HG03575 (cell line): ENCODE measurements around the gene ANKRD40CL.

Experiments used
- ATAC-seq: cut with Tn5 transposase; IDR thresholded peaks from one replicate; pipeline ENCODE4 v1.9.1; 2021; ENCODE audit not compliant: unreplicated experiment, insufficient number of reproducible peaks, low FRiP score; ENCODE audit errors: extremely low read depth

Gene ANKRD40CL

GRCh38 chr17:50766222-50767023 lies 895 bp downstream of the ANKRD40CL start:
- no peak for ATAC-seq

- ATAC-seq = no peak
Measured at GRCh38 chr17:50765454-50766221, 1.7 kb downstream of the ANKRD40CL start.

- no peak for ATAC-seq
Measured at GRCh38 chr17:50764734-50765149, 2.6 kb downstream of the ANKRD40CL start.

DNA sequence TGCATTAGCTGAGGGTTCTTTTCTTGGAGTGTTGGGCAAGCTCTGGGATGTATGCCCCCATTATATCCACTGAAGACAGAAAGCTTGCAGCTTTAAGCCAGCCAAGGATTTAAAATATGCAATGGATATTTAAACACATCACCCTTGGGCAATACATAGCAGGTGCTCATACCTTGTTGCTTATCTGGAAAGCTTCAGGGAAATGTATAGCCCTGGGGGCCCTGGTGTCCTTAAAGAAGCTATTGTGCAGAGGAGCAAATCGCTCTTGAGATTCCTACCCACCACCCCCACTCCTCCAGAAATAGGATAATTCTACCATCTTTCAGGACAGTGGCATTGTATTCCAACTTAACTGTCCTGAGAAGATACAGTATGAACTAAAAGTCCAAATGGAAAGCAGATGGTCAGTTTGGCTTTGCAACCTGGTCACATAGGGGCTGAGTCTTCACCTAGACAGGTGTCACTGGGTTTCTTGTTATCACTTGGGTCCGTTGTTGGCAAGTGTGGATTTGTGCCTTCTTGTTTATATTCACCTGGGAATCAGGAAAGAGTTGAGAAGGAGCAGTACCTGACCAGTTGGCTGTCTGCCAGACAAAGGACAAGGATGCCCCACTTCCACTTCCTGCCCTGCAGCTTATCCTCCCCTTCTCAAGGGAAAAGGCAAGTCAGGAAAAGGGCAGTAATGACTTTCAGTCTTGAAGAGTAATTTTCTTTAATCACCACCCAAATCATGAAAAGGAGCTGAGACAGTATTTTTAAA lies 3.4 kb downstream of the ANKRD40CL start:
- ATAC-seq = no peak

DNA sequence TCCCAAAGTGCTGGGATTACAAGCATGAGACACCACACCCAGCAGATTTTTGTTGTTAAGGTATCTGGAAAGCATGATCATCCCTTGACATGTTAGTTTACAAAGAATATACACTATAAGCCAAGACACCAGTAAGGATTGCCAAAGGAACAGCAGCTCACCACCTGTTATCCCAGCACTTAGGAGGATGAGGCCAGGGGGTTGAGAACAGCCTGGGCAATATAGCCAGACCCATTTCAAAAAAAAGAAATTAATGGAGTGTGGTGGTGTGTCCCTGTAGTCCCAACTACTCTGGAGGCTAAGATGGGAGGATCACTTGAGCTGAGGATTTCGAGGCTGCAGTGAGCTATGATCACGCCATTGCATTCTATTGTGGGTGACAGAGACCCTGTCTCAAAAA lies 5.1 kb downstream of the ANKRD40CL start:
- ATAC-seq = no peak

DNA sequence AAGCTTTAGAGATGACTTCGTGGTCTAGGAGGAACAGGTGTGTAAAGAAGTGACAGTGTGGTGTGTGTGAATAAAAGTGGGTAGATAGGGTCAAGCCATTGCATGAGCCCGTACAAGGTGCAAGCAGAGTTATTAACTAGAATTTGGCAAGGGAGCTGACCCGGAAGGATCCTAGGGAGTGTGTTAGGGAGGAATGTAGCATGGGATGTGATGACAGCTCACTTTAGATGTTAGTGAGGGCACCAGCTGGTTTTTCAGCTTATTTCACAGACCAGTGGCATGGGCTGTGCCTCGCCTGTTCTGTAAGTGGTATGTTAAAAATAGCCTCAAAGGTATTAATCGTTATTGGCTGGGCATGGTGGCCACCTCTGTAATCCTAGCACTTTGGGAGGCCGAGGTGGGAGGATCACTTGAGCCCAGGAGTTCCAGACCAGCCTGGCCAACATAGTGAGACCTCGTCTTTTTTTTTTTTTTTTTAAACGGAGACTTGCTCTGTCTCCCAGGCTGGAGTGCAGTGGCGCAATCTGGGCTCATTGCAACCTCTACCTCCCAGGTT lies 8.3 kb downstream of the ANKRD40CL start:
- ATAC-seq = no peak

DNA sequence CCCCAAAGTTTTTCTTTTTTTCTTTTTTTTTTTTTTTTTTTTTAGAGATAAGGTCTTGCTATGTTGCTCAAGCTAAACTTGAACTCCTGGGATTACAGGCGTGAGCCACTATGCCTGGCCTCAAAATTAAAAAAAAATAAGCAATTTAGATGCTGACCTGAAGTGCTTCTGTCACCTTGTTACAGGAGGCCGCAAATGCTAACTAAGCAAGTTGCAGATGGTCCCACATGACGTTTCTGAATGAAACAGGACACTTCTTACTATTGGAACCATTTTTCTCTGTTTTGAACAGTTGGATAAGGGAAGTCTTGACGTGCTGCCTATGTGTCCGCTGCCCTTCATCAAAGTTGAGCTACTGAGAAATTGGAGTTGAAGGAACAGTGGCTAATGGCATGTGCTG lies 8.8 kb downstream of the ANKRD40CL start:
- ATAC-seq = no peak

DNA sequence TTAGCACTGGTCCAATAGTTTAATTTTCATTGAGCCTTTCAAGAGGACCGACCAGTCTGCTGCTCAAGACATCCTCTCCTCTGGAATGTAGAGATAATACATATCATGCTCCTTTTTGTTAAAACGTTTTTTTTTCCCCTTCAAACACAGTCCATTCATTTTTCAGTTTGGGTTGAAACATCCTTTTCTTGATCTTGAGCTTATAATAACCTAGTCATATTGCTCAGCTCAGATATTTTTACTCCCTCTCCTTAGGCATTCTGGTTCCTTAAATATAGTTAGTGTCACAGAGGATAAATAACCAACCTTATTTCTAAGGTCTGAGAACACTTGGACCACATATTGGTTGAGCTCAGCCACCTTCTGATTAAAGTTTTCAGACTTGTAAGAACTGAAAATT lies 12.8 kb downstream of the ANKRD40CL start:
- no peak for ATAC-seq

DNA sequence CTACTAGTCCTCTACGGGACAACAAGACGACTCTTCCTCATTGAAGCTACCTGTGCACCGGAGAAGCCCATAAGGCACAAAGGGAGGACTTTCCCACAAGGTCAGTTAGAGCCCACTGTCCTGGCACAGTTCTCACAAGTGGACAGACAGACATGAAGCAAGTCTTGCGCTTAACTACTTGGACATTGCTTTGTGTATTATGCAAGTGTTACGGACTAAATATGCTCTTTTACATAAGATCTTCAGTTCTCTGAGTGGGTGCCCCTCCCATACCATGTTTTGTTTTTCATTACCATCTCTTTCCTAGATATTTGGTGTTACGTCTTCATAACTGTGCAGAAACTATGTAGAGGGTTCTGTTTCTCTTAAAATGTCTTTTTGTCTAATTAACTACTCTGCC lies 18.1 kb downstream of the ANKRD40CL start:
- ATAC-seq = no peak

DNA sequence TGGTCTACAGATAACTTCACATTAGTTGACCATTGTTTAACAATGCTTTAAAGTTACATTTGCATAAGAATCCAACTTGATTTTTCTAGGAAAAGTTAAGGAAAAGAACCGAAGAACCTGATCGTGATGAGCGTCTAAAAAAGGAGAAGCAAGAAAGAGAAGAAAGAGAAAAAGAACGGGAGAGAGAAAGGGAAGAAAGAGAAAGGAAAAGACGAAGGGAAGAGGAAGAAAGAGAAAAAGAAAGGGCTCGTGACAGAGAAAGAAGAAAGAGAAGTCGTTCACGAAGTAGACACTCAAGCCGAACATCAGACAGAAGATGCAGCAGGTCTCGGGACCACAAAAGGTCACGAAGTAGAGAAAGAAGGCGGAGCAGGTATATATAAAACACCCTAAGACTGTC lies 21.7 kb downstream of the ANKRD40CL start:
- ATAC-seq = no peak

GRCh38 chr17:50739098-50739497 lies 28.2 kb downstream of the ANKRD40CL start:
- no peak for ATAC-seq

DNA sequence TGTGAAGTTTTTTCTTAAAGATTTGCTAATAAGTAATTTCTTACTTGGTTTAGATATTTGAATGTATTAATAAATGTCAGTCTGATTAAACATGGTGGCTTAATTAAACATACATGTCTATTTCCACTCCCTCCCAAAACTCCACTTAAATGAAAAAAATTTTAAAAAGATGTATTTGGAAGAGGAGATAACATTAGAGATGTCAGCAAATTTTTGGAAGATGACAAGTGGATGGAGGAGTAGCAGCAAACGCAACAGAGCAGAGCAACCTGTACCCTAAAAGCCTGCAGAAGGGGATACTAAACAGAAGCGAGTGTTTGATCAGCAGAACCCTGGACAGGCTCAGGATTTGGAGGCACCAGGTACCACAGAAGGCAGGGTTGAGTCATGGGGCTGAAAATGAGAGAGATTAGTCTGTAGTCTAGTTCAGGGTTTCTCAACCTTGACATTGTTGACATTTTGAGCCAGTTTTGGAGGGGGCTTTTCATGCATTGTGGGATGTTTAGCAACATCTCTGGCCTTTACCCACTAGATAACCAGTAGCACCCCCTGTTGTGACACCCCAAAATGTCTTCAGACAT lies 30.1 kb downstream of the ANKRD40CL start:
- no peak for ATAC-seq

- no peak for ATAC-seq
Measured at GRCh38 chr17:50735287-50735686, 32.0 kb downstream of the ANKRD40CL start.

DNA sequence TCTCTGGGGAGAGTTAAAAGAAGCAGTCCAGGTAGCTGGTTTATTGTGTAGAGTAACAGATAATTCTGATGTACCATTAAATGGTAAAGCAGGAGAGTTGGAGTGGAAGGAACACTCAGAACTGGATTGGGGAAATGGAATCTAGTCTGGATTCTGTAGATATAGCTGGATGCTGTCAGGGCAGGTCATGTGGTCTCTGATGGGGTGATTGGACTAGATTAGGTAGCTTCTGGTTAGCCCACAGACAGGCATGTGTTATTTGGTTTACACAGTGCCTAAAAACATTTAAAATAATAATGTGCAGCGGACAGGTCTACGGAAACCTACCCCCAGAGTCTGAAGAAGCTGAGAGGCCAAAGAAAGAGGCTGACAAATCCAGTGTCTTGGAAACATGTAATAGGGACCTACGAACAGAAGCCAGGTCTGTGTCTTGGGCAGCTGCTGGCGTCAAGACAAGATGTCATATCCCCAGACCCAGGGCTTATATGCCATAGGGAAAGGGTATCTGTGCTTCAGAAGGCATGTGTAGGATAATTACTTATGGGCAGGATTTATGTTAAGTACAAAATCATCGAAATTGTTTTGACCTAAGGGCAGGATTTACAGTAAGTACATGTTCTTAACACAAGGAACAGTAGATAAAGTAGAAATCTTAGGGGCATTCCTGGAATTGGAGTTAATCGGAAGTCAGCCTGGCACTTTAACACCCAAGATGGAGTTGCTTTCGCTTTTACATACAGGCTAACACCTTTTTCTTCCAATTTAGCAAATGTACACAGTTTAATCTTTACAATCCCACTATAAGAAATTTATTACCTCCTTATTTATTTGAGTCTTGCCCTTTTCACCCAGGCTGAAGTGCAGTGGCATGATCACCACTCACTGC lies 35.5 kb downstream of the ANKRD40CL start:
- no peak for ATAC-seq

DNA sequence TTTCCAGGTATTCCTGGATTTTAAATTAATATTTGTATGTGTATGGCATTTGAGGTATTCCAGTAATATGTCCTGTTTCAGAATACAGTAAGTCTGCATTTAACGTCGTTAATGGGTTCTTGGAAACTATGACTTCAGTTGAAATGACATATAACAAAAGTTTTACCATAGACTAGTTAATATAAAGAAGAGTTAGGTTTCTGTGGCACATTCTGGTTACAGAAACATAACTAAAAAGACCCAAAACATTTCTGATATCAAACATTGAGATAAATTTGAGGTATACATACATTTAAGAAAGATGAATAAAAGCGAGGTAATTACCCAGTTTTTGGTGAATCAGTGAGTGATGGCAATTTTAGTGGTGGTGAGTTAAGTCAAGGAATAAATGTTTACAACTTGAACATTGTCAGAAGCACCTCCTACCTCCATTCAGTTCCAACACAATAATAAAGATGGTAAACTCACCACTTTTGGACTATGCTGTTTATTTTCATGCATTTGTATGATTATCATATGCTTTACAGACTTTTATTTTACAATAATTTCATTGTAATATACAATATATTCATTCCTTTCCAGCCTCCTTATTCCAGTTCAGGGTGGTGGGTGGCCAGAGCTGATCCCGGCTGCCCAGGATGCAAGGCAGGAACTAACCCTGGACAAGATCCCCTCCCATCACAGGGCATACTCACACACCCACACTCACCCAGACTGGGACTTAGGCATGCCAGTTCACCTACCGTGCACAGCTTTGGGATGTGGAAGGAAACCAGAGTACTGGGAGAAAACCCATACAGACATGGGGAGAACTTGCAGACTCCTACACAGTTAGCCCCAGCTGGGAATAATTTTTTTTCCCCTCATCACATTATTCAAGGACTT lies 38.2 kb downstream of the ANKRD40CL start:
- no peak for ATAC-seq

DNA sequence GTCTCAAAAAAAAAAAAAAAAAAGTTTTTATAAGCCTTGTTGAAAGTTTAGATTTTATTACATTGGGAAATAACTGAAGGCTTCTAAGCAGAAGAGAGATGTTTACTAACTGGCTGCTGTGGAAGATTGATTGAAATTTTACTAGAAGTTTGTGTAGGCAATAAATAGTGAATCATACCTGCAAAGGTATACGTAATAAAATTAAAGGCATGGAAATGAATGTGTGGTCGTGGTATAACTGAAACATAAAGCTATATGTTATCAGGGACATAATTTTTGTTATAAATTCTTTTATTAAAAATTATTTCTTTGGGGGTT lies 39.2 kb downstream of the ANKRD40CL start:
- no peak for ATAC-seq
